Ishikawa (cell line): Measurements from ENCODE around the gene RNASE1.

ENCODE experiments used
- CEBPB ChIP-seq: IDR thresholded peaks from 2 replicates; pipeline ENCODE4 v1.6.1; 2012
- CREB1 ChIP-seq: IDR thresholded peaks from 2 replicates; pipeline ENCODE4 v1.6.1; 2012; ENCODE audit warnings: low read depth
- EGR1 ChIP-seq: IDR thresholded peaks from 2 replicates; pipeline ENCODE4 v1.6.1; 2012
- EP300 ChIP-seq: IDR thresholded peaks from 2 replicates; pipeline ENCODE4 v1.6.1; 2012; ENCODE audit warnings: borderline replicate concordance
- FOXM1 ChIP-seq: IDR thresholded peaks from 2 replicates; pipeline ENCODE4 v1.6.1; 2012; ENCODE audit warnings: low read depth, borderline replicate concordance
- RAD21 ChIP-seq: IDR thresholded peaks from 2 replicates; pipeline ENCODE4 v1.6.1; 2012; ENCODE audit warnings: low read depth
- REST ChIP-seq: IDR thresholded peaks from 2 replicates; pipeline ENCODE4 v1.6.1; 2012; ENCODE audit warnings: low read depth, mild to moderate bottlenecking
- TAF1 ChIP-seq: IDR thresholded peaks from 2 replicates; pipeline ENCODE4 v1.6.1; 2012; ENCODE audit warnings: low read depth, mild to moderate bottlenecking
- TCF12 ChIP-seq: IDR thresholded peaks from 2 replicates; pipeline ENCODE4 v1.6.1; 2012; ENCODE audit warnings: low read depth
- TEAD4 ChIP-seq: IDR thresholded peaks from 2 replicates; pipeline ENCODE4 v1.6.1; 2012
- YY1 ChIP-seq: IDR thresholded peaks from 2 replicates; pipeline ENCODE4 v1.6.1; 2012; ENCODE audit warnings: low read depth
- ZBTB7A ChIP-seq: IDR thresholded peaks from 2 replicates; pipeline ENCODE4 v1.6.1; 2012; ENCODE audit warnings: low read depth
- TF ChIP-seq, protein P1 (sequence below): IDR thresholded peaks from 2 replicates; pipeline ENCODE4 v1.6.1; 2012

DNA sequence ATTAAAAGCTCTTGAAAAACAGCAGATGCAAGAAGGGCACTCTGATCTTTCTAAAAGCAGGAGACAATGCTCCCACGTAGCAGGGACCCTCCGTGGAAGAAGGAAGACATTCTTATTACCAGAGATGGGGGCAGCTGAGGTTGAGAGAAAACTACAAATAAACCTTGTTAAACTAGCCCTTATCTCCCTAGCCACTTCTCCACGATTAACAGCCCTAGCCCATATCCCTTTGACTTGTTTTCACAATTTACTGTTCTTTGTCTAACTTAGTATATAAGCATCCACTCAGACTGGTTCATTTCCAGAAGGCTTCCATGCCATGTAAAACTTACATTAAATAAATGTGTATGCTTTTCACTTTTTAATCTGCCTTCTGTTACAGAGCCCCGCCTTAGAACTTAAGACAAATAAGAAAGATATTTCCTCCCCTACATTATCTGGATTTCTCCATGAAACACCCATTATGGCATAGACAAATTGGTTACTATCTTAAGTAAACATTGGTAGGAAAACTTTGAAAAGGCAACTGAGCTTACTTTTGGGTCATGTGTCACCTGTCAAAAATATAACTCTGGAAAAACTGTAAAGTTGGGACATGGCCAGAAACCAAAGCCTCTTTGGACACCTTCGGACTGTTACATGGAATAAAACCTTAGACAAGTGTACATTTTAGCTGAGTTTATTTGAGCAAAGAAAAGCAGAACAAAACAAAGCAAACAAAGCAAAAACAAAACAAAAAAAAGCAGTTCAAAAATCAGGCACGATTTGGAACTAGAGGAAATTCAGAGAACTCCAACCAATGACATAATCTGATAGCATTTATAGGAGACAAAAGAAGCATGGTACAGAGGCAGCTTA, 4.9 kb upstream of the RNASE1 start:
- TF ChIP-seq EP300 (no peak), YY1 (no peak), CEBPB (no peak), FOXM1 (no peak), REST (no peak), TAF1 (no peak), CREB1 (no peak), EGR1 (no peak), TCF12 (no peak), TEAD4 (no peak), ZBTB7A (no peak), RAD21 (no peak)
- TF ChIP-seq, protein P1, sequence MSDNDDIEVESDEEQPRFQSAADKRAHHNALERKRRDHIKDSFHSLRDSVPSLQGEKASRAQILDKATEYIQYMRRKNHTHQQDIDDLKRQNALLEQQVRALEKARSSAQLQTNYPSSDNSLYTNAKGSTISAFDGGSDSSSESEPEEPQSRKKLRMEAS = no peak
